ENCODE measurements around the gene ABCG1.

Gene ABCG1

GRCh38 chr21:42293649-42294272 is 74.8 kb downstream of the ABCG1 start:
- DNase-seq: no peak

GRCh38 chr21:42294273-42294880 is 75.4 kb downstream of the ABCG1 start:
- peak; percentile 11 for DNase-seq

- DNase-seq: no peak
Measured at GRCh38 chr21:42295845-42296244, 76.9 kb downstream of the ABCG1 start.

- no peak for DNase-seq
Measured at GRCh38 chr21:42296501-42296900, 77.6 kb downstream of the ABCG1 start.

- no peak for DNase-seq
Measured at GRCh38 chr21:42297377-42297776, 78.4 kb downstream of the ABCG1 start.

GRCh38 chr21:42298237-42298636 is 79.3 kb downstream of the ABCG1 start:
- no peak for DNase-seq

DNA sequence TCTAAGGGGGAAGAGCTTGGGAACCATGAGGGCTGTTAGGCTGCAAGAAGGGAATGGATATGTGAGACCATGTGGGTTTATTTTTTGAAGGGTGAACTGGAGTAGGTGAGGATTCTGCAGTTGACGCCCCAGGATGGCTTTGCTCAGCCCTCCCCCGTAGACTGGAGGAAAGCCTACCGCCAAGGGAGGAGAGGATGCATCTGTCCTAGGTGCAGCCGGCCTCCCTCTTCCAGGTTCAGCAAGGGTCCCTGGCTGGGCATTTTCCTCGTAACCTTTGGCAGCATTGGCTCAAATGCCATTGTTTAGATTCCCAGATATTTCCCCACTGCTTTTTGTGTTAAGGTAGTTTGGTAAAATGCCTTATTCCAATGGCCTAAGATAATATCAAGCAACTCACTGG is 79.7 kb downstream of the ABCG1 start:
- no peak for DNase-seq

- no peak for DNase-seq
Measured at GRCh38 chr21:42299324-42300044, 80.5 kb downstream of the ABCG1 start.

GRCh38 chr21:42300045-42300583 is 81.2 kb downstream of the ABCG1 start:
- DNase-seq: no peak

- DNase-seq: no peak
Measured at GRCh38 chr21:42300956-42301355, 82.0 kb downstream of the ABCG1 start.

DNA sequence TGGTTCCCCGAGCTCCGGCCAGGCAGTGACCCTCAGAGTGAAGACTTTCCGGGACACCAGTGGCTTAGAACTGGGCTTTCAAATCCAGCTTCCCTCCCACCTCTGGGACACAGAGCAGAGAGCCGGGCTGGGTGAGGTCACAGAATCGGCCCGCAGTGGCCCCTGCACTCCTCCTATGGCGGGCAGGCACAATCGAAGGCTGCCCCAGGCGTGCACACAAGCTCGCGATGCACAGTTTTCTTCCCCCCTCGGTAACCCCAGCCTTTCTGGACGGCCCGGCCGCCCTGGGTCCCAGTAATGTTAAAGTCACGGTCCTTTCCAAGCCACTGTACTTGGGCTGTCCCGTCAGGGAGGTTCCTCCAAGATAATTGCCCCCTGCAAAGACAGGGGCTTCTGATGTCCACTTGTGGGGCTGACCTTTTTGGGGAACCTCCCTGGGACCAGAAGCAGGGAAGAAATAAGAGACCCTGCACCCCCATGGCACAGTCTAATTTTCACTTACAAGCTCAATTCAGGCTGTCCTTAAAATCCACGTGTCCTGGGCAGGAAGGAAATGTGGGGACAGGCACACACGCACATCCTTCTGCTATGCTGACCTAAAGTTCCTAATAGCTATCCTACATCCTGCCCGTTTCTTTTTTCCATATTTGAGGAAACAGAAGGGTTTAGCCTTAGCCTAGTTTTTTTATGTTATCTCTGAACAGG is 82.6 kb downstream of the ABCG1 start:
- DNase-seq: no peak

- peak; percentile 26 for DNase-seq
Measured at GRCh38 chr21:42302076-42302650, 83.2 kb downstream of the ABCG1 start.

- no peak for DNase-seq
Measured at GRCh38 chr21:42302794-42303193, 83.9 kb downstream of the ABCG1 start.

- DNase-seq: no peak
Measured at GRCh38 chr21:42303443-42303842, 84.5 kb downstream of the ABCG1 start.

DNA sequence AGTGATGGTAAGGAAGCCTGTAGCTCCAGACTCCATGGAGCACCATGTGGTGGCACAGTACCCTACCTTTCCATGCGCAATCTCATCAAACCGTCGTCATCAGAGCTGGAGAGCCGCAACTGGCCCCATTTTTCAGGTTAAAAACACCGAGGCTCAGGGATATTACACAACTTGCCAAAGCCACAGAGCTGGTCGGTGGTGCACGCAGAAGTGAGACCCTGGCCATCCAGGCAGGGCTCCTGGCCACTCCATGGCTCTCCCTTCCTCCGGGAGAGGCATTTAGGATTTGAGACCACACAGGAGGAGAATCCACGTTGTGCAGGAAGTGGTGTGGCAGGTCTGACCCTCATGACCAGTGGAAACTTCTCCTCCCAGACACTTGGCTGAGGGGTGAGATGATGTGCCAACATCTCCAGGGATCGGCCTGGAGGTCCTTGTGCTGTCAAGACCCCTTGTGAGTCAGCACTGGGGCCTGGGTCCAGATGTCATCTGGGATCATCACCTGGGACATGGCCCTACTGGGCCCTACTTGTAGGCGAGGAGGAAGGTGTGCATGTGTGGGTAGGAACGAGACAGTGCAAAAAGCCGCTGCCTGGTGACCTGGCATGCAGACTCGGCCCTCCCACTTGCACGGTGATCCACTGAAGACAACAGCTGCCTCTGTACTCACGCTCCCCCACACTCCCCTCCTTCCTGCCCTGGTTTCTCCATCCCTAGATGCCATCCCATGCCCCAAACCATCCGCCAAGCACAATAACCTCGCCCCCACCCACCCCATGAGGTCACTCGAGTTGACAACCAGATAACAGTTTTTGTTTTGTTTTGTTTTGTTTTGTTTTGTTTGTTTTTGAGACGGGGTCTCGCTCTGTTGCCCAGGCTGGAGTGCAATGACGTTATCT is 85.9 kb downstream of the ABCG1 start:
- no peak for DNase-seq

- DNase-seq: no peak
Measured at GRCh38 chr21:42305707-42306147, 86.8 kb downstream of the ABCG1 start.

DNA sequence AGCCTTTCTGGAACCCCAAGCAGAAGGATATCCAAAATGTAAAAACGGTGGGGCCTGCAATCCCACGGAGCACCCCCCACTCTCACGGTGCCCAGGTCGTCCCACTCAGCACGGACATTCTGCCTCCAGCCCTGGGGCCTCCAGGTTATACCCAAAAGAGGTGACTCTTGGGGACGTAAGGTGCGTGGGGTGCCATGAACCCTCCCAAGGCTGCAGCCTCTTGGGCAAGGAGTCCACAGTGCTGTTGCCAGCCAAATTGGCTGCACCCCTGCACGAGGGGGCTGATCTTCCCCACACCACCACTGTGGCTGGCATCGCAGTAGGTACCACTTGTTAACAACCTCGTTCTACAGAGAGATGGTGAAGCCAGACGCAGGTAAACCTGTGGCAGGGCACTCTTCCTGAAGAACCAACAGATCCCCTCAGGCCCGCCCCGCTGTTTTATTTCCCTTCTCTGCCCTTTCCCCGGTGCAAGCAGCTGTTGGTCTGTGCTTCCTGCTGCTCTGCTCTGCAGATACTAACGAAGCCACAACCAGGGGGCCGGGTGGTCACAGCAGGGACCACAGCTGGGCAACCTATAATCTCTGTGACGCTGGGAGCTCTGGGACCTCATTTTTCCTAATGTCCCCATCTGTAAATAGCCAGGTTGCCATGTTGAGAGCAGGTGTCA is 87.6 kb downstream of the ABCG1 start:
- DNase-seq: peak; percentile 41

GRCh38 chr21:42307106-42307505 is 88.2 kb downstream of the ABCG1 start:
- peak; percentile 20 for DNase-seq

DNA sequence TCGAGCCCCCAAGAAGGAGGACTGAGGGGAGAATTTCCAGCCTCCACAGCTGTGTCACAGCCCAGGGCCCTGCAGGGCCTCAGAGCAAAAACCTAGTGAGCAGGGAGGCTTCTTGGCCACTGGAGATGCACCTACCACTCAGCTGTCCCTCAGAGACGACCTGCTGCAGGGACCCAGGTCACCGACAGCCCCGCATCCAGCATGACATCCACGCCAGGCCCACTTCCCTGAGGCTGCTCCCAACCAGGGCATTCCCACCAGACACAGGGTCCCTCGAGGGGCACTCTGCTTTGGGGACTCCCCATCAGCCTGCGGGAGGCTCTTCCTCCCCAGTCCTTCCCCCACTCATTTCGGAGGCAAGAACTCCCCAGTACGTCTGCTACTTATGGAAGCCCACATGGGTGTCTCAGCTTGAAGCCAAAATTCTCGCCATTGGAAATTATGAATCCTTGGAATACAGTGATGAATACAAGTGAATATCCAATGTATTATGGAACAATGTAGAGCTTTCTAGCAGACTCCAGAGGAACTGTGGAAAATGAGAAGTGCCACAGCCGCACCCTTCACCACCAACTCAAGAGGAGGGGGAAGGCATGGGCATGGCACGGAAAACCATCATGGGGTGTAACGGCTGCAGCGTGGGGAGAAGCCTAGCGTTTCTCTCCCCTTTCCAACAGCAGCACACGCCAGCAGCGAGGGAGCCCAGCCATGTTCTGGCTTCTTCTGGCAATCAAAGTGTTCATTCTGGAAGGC is 89.4 kb downstream of the ABCG1 start:
- DNase-seq: no peak
